Measurements from ENCODE around the gene TRIM67. TPM values are rescaled to one million over a fixed set of nuclear protein-coding genes. Genes with fewer than 3 reads are reported as not detected.
A peak's percentile ranks its signal among the peaks of the same experiment; 100 is the strongest.

TRIM67 gene
- total and polyA plus RNA-seq, 2 experiments from 2014 or later, result 0.13 TPM; not detected in 1

GRCh38 chr1:231241750-231242149 lies 79.9 kb downstream of the TRIM67 start:
- H3K36me3 ChIP-seq (replicated peaks; ENCODE audit: insufficient read depth, low read depth), result no peaks in the 10 kb centered on the region
- peak overlapping the region; percentile 89 for H3K4me2 ChIP-seq
- no peaks in the 10 kb centered on the region for H3K9me3 ChIP-seq (ENCODE audit: low read depth)
- DNase-seq (ENCODE audit: low spot score), result peak; percentile 32
- WGBS (ENCODE audit: low lambda C conversion rate, missing lambda C conversion rate), result 0% methylated on average over 10 of the region's 10 CpGs
- peak overlapping the region; percentile 99 for H2AFZ ChIP-seq
- TF ChIP-seq EZH2phosphoT487 (IDR thresholded peaks at IDR 0.05; ENCODE audit: low read depth, severe bottlenecking, unreplicated experiment), result no peak
- no peak for TF ChIP-seq EZH2 (IDR thresholded peaks at IDR 0.05; ENCODE audit: borderline replicate concordance)
- no peak for TF ChIP-seq CTCF (IDR thresholded peaks at IDR 0.05; ENCODE audit: poor library complexity)
- peaks cover 89% of the 10 kb centered on the region for H3K79me2 ChIP-seq
- peaks cover 25% of the 10 kb centered on the region for H3K4me1 ChIP-seq (ENCODE audit: insufficient read depth)
- H4K20me1 ChIP-seq (ENCODE audit: insufficient read depth, poor library complexity, severe bottlenecking), result no peaks in the 10 kb centered on the region
- H3K4me3 ChIP-seq, result peak overlapping the region; percentile 99
- no peaks in the 10 kb centered on the region for H3K27me3 ChIP-seq
- H3K27ac ChIP-seq, result peak overlapping the region; percentile 86
- H3K9me2 ChIP-seq (replicated peaks; ENCODE audit: insufficient read depth), result no peaks in the 10 kb centered on the region

- TF ChIP-seq EZH2 (IDR thresholded peaks at IDR 0.05; ENCODE audit: borderline replicate concordance), result no peak
- TF ChIP-seq CTCF (IDR thresholded peaks at IDR 0.05; ENCODE audit: poor library complexity), result no peak
- TF ChIP-seq EZH2phosphoT487 (IDR thresholded peaks at IDR 0.05; ENCODE audit: low read depth, severe bottlenecking, unreplicated experiment), result no peak
- Histone ChIP-seq H3K79me2 (peaks cover 90% of the 10 kb centered on the region), H3K4me3 (peak overlapping the region; percentile 99), H3K9me2 (replicated peaks; ENCODE audit: insufficient read depth) (no peaks in the 10 kb centered on the region), H3K36me3 (replicated peaks; ENCODE audit: insufficient read depth, low read depth) (no peaks in the 10 kb centered on the region), H2AFZ (no peak overlapping the region), H3K4me1 (ENCODE audit: insufficient read depth) (peaks cover 23% of the 10 kb centered on the region), H3K9me3 (ENCODE audit: low read depth) (no peaks in the 10 kb centered on the region), H3K27ac (no peak overlapping the region), H3K4me2 (peak overlapping the region; percentile 89), H3K27me3 (no peaks in the 10 kb centered on the region), H4K20me1 (ENCODE audit: insufficient read depth, poor library complexity, severe bottlenecking) (no peaks in the 10 kb centered on the region)
- 57% methylated on average over 5 of the region's 5 CpGs for WGBS (ENCODE audit: low lambda C conversion rate, missing lambda C conversion rate)
- DNase-seq (ENCODE audit: low spot score), result no peak
Observed at GRCh38 chr1:231242516-231243198, 80.8 kb downstream of the TRIM67 start.

- H3K4me3 ChIP-seq, result no peak overlapping the region
- DNase-seq (ENCODE audit: low spot score), result no peak
- 92% methylated on average over 1 of the region's 1 CpG for WGBS (ENCODE audit: low lambda C conversion rate, missing lambda C conversion rate)
- H3K27me3 ChIP-seq, result no peaks in the 10 kb centered on the region
- TF ChIP-seq EZH2 (IDR thresholded peaks at IDR 0.05; ENCODE audit: borderline replicate concordance), result no peak
- H3K9me2 ChIP-seq (replicated peaks; ENCODE audit: insufficient read depth), result no peaks in the 10 kb centered on the region
- H4K20me1 ChIP-seq (ENCODE audit: insufficient read depth, poor library complexity, severe bottlenecking), result peaks cover 7% of the 10 kb centered on the region
- H3K4me2 ChIP-seq, result no peak overlapping the region
- no peaks in the 10 kb centered on the region for H3K4me1 ChIP-seq (ENCODE audit: insufficient read depth)
- H3K27ac ChIP-seq, result no peak overlapping the region
- peaks cover 83% of the 10 kb centered on the region for H3K79me2 ChIP-seq
- no peak overlapping the region for H2AFZ ChIP-seq
- no peaks in the 10 kb centered on the region for H3K36me3 ChIP-seq (replicated peaks; ENCODE audit: insufficient read depth, low read depth)
- no peaks in the 10 kb centered on the region for H3K9me3 ChIP-seq (ENCODE audit: low read depth)
Observed at GRCh38 chr1:231248778-231249177, 86.9 kb downstream of the TRIM67 start.

GRCh38 chr1:231252336-231252735 lies 90.5 kb downstream of the TRIM67 start:
- H4K20me1 ChIP-seq (ENCODE audit: insufficient read depth, poor library complexity, severe bottlenecking), result peaks cover 7% of the 10 kb centered on the region
- H3K36me3 ChIP-seq (replicated peaks; ENCODE audit: insufficient read depth, low read depth), result no peaks in the 10 kb centered on the region
- H3K4me3 ChIP-seq, result no peak overlapping the region
- no peaks in the 10 kb centered on the region for H3K4me1 ChIP-seq (ENCODE audit: insufficient read depth)
- no peak for DNase-seq (ENCODE audit: low spot score)
- H3K27me3 ChIP-seq, result no peaks in the 10 kb centered on the region
- no peak overlapping the region for H3K27ac ChIP-seq
- TF ChIP-seq EZH2 (IDR thresholded peaks at IDR 0.05; ENCODE audit: borderline replicate concordance), result no peak
- no peak for TF ChIP-seq CTCF (IDR thresholded peaks at IDR 0.05; ENCODE audit: poor library complexity)
- no peak for TF ChIP-seq EZH2phosphoT487 (IDR thresholded peaks at IDR 0.05; ENCODE audit: low read depth, severe bottlenecking, unreplicated experiment)
- H3K4me2 ChIP-seq, result no peak overlapping the region
- peaks cover 51% of the 10 kb centered on the region for H3K79me2 ChIP-seq
- H3K9me3 ChIP-seq (ENCODE audit: low read depth), result no peaks in the 10 kb centered on the region
- H3K9me2 ChIP-seq (replicated peaks; ENCODE audit: insufficient read depth), result no peaks in the 10 kb centered on the region
- no peak overlapping the region for H2AFZ ChIP-seq
- WGBS (ENCODE audit: low lambda C conversion rate, missing lambda C conversion rate), result 91% methylated on average over 3 of the region's 3 CpGs

Data from hepatocyte (in vitro differentiated cells).